HG03159 (cell line): ENCODE data around the gene KLHL29.

Experiments
- ATAC-seq: cut with Tn5 transposase; IDR thresholded peaks from one replicate; pipeline ENCODE4 v1.9.1; 2021; ENCODE audit warnings: mild to moderate bottlenecking, moderate library complexity; ENCODE audit not compliant: unreplicated experiment

KLHL29 gene

DNA sequence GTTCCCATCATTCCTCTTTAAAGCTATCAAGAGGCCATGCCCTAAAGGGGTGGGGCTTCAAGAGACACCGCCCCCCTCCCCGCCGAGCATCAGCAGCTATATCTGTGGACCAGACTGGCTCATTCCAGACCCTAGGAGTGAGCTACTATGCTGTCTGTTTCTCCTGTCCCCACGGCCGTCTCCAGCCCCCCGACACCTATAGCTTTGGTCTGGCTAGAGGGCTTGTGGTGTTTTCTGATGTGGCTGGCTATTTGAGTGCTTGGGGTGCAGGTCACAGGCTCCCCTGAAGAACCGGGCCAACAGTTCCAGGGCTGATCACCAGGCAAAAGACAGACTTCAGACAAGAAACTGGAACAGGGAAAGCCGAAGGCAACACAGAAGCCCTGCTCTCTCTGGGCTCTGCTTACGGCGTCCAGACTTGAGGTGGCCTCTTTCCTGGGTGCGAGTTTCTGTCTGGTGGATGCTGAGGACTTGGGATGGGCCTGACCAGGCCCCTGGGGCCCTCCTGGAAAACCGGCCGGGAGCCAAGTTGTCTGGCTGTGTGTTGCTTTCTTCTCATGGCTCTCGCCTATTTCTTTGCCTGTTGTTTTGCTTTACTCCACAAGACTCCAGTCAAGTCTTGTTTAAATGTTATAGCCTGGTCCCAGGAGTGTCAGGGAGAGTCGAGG, 83.6 kb downstream of the KLHL29 start:
- no peak for ATAC-seq

DNA sequence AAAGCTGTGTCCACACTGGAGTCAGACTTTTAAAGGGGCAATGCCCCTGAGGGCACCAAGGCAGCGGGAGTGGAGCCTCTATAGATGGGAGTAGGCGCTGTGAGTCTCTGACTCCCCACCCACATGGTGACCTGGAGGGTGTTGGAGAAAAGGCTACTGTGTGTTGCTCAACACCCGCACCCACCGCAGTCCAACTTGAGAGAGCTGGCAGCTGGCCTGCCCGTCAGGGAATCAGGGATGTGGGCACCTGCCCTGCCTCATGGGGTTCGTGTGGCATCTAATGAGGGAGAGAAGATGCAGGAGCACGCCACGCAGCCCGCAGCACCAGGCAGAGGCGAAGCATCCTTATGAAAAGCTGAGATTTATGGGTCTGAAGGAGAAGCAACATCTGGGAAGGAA, 84.2 kb downstream of the KLHL29 start:
- no peak for ATAC-seq

DNA sequence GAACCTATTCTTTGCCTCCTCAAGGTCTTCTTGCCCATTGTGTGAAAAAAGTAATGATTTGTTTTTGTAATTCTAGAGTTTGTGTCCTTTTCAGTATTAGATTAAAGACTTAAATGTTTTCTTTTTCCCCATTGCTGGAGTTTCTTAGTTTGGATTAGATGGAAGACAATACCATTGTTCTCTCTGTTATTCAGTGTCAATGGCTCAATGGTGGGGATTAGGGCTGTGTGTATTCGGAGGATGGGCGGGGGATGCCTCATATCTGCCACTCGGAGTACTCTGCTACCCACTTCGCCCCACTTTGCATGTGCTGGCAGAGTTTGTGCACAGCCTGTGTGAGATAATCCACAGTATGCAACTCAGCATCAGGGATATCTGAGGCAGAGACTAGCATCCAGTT, 90.1 kb downstream of the KLHL29 start:
- ATAC-seq: no peak

DNA sequence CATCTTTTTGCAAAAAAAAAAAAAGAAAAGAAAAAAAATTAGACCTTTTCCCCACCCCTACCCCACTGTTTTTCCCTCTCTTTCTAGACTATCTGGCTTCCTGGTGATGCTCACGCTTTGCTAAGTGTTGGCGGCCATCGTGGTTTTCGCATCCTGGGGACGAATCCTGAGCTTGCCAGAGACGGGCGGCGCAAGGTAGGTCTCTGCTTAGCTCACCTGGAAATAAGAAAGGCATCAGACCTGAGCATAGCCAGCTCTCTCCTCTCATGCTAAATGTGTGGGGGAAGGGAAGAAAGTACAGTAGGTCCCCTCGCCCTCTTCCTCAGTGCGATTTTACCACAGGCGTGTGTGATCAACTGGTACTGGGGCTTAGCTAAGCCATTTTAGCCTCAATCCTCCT, 90.5 kb downstream of the KLHL29 start:
- ATAC-seq: no peak

DNA sequence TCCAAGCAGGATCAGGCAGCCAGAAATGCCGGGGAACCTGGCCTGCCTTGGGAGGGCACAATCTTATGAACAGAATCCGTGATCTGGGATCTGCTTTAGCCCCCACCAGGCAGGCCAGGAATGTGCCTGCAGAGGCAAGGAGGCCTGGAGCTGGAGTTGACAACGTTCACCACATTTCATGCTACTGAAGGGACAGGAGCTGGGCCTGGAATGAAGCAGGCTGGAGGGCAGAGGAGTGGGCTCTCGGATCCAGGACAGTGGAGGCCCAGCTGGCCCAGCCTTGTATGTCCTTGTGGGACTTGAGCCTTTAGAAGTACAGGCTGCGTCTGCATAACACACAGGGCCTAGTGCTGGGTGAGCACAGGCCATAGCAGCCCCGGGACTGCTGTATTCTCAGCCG, 91.8 kb downstream of the KLHL29 start:
- ATAC-seq: no peak

DNA sequence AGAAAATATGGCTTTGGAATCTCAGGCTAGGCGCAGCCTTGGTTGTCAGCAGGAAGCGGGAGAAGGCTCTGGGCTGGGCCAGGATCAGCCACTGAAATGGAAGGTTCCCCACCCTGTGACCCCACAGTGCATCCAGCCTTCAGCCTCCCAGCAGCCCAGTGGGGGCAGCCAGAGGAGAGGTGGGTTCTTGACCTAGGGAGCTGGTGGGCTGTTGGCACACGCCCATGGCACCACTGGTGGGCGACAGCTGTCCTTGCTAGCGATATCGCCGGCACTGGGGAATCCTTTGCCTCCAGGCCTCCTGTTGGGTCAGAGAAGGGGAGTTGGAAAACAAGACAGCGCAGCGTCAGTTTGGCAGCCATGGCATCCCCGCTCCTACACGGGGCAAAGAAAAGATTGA, 92.4 kb downstream of the KLHL29 start:
- ATAC-seq: no peak

DNA sequence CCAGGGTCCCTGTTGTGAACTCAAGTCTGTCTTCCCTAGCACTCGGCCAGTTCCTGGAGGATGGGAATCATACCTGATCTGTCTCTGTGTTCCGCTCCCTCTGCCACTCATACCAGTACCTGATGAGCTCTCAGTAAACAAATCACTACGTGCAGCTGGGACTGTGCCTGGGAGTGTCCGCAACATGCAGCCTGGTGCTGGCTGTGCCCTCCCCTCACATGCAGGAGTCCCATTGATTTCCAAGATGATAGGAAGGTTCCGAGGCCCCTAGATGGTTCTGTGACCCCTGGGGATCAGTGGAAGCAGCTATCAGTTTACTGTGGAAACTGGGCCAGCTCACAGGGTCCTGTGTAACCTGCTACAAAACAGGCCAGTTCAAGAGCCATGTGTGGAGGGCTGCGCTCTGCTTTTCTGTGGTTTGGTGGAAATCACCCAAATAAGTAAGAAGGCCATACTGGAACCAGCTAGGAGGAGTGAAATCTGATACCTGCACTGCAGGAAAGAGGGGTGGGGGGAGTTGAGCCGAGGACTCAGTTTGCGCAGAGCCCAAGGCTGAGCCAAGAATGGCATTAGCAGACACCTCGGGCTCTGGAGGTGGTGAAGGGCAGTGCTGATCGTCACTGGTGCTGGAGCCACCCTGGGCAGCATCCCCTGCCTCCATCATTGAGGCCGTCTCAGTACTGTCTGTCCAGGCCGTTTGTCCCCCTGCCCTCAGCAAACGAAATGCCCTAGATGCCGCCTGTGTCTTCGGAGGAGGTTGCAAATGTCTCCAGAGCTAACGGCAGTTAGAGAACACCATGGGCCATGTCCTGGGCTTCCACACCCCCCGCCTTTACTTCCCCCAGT, 93.3 kb downstream of the KLHL29 start:
- ATAC-seq: no peak

DNA sequence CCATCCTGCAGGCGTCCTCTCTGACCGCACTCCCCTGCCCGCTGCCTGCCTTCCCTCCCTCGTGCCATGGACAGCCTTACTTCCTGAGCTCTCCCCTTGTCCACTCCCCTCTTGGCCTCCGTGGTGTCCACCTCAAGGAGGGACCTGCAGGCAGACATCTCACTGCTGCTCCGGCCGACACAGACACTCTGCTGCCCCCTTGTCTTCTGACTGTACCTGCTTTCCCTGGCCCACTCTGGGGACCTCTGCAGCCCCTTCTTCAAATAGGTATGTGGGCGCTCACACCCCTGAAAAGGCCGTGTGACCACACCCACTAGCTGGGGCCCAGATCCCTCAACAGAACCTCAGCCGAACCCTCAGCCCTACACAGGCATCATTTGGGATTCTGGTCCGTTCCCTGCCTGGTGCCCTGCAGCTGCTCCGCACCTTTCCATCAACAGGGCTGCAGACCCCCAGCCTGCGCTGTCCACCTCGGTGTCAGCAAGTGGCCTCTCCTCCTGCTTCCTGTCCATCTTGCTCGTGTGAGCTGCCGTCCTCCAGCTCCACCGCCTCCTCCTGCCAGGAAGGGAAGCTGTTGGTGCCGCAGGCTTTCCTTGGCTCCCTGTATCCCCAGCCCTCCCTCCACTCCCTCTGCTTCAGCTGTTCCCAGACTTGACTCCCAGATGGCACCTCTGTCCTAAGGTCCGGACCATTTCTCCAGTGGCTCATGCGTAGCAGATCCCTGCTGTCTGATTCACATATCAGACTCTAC, 94.1 kb downstream of the KLHL29 start:
- ATAC-seq: no peak

DNA sequence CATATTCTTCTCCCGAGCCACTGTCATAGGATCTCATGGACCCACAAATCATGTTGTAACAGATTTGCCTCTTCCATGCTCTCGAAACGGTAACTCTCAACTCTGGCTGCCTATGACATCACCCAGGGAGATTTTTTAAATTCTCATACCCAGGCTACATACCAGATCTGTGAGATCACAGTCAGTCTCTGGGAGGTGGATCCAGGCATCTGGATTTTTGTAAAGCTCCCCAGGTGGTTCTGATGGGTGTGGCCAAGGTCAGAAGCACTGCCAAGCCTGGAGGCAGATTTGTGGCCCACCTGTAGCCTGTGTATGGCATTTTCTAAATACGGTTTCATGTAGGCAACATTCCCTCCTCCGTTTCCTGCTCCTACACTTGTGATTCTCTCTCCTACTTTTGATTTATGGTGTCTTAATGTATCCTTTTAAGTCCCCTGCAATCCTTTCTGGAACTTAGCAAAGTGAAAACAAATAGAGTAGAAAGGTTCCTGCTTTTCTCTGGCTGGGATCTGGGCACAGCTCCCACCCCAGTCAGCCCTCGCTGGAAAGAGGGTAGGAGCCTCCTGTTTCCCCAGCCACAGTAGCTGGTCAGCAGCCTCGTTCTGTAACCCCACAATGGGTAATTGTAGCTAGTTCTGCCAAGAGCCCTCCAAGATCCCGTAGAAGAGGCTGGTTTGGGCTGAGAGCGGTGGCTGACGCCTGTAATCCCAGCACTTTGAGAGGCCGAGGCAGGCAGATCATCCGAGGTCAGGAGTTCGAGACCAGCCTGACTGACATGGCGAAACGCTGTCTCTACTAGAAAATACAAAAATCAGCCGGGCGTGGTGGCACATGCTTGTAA, 96.2 kb downstream of the KLHL29 start:
- no peak for ATAC-seq

DNA sequence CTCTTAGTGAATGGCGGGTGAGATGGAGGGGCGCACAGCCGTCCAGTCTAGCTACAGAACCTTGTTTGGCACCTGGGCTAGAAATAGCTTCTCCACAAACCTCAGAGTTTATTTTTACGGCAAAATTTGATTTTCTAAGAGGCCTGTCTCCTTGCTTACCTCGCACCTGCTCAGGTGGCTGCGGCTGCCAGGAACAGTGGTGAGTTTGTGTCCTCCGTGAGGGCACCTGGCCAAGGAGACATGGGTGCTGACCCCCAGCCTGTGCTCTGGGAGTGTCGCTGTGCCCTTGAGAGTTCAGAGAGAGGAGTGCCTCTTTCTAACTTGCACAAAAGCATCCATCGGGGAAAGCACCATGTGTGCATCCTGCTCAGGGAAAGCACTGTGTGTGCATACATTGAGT, 97.2 kb downstream of the KLHL29 start:
- no peak for ATAC-seq

DNA sequence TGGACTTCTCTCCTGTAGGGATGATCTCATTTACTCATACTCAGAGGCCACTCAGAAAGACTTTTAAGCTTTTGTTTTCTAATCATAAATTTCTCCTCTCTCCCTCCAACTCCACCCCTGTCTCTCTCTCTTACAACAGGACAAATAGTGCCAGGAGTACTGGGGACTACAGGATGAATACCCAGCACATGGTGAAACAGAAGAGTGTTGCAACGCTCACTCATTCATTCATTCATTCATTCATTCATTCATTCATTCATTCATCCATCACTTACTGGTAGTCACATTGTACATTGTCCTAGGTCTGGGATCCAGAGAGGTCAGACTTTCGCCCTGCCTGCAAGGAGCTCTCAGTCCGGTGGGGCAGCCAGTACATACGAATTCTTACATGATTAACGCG, 97.6 kb downstream of the KLHL29 start:
- ATAC-seq: no peak

DNA sequence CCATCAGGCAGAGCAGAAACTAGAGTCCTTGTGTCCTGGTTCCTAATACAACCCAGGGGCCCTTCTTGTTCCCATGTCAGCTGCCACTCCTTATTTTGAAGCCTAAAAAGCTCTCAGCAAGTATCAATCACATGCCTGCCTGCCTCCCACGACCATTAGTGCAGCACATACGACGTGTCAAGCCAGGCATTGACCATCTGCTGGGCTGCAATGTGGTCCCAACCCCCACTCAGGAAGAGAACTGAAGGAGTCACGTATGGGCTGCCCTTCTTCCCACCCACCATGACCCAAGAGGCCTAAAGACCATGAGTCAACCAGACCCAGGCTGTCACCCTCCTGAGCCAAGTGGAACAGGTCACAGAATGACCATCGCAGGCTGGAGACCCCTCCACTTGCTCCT, 98.8 kb downstream of the KLHL29 start:
- no peak for ATAC-seq

DNA sequence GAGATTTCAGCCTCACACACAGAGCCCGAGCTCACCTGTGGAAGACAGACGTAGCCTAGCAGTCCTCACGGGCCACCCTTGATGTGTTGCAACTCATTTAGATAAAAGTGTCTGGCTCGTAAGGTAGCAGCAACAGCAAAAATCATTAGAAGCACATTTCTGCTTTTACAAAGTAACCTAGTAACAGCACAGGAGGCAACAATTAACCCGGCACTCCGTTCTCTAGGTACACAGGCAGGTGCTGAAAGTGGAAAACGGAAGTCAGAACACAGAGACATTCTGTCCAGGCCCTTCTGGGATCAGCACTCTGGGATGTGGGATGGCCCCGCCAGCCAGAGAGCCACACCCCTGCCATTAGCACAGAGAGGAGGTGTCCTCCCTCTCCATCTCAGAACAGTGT, 99.3 kb downstream of the KLHL29 start:
- ATAC-seq: no peak

DNA sequence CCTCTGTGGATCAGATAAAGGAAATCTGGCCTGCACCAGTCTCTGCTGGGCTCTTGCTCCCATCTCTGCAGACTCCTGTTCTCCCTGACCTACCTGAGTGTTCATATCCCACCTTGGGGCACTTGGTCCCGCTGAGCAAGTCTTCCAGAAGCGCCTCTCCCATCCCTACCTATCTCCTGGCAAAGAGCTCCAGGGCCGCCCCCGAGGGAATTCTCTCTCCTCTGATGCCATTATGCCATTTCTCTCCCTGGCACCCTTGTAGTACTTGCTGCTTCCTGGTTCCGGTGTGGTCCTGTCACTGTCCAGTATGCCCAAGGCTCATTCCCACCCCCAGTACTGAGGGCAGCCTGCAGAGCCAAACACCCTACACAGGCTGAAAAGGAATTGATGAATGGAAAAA, 99.8 kb downstream of the KLHL29 start:
- no peak for ATAC-seq

DNA sequence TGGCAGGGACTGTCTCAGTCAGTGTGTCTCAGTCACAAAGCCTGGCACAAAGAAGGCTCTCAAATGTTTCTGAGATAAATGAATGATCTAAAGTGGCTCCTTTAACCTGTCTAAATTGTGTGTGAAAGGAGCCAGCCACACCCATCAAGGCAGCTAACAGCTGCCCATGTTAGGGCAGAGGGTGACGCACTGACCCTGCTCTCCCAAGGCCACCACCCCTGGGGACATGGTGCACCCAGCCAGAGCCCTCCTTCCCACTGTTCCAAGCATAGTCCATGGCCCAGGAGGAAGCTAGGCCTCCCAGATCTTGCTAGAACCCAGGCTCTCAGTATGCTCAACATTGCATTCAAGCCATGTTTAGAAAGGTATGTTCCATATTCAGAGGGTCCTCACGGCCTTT, 100.3 kb downstream of the KLHL29 start:
- ATAC-seq: no peak

DNA sequence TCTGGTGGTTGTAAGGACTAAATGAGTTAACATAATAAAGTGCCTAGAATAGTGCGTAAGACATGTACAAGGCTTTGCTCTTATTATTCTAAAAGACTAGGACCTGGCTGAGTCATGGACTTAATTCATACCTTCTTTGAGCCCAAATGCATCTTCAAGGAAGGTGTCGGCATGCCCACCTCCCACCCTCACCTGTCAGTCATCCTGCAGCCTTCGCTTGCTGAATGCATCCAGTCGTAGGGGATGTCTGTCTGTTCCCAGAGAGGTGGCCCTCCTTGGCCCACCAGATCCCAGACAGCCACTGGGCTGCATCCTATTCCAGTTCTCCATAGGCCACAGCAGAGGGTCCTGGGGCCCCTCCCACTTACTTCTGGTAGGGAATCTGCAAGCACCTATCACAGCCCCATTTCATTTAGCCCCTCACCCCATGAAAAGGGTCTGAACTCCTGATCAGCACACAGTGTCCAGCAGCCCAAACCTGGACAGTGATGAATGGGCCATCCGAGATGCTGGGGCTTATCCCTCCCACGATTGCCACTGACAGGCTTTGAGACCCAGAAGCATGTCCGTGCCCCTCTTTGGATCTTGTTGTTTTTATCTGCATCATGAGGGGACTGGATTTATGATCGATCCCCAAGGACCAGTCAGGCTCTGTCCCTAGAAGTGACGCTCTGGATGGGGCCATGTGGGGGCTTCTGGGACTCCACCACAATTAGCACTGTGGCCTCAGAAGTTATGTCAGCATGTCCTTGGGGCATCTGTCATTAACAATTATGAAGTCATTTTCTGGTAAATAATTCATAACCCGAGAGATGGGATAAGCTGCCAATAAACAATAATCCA, 101.1 kb downstream of the KLHL29 start:
- no peak for ATAC-seq

DNA sequence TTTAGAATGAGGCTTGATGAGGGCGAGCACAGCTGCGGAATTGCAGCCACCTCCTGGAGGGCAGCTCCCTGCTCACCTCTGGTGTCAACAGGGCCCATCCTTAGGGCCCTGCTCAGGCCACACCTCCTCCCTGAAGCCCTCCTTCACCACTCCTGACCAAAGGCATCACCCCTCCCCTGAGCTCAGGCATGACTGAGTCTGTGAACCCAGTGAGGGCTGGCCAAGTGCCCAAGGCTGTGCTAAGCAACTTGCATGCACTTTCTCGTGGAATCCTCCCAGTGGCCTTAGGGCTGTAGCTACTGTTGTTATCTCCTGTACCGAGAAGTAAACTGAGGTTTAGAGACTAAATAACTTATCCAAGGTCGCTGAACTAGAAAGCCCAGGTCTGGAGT, 101.7 kb downstream of the KLHL29 start:
- no peak for ATAC-seq

DNA sequence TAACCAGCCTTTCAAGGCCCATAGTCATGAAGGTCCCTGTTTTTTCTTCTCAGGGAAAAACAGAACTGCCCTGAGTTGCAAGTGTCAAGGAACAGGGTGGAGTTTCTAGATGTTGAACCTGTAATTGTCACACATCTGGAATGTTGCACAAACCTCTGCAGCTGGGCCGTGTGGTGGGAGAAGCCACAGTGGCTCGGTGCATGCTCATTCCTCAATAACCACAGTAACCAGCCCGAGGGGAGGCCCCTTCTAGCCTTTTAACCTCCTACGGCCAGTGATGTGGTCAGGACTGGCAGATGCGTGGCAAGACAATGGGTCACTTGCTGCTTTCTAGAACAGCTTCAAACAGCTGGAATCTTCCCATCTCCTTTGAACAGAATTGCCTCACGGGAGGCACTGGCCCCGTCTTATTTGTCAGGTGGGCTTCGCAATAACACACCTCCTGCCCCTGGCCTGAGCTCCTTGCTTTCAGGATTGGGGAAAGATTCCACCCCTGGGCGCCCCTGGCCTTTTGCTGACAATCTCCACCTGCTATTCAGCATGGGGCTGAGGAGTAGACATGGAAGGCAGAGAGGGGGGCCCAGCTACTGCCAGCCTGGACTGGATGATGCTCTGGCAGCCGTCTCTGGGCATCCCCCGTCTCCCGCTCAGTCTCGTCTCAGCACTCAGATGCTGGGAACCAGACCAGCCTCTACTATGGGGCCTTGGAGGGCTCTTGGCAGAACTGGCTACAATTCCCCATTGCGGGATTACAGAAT, 102.9 kb downstream of the KLHL29 start:
- no peak for ATAC-seq

DNA sequence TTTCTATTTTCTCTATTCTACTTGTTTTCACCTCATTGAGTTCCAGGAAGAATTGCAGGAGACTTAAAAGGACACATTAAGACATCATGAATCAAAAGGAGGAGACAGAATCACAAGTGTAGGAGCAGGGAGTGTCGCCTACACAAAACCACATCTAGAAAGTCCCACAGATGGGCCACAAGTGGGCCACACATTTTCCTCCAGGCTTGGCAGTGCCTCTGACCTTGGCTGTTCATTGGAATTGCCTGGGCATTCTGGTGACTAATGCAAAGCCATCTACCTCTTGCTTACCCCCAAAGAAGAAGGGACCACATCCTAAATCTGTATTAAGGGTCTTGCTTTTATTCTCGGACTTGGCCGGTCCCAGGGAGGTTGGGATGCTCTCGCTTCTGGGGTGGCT, 103.6 kb downstream of the KLHL29 start:
- ATAC-seq: no peak
